Measurements from ENCODE around the gene HABP2.

HABP2 gene

GRCh38 chr10:113520261-113520660 is 32.6 kb upstream of the HABP2 start:
- H3K36me3 ChIP-seq (ENCODE audit: low read length): no peaks in the 10 kb centered on the region
- no peaks in the 10 kb centered on the region for H3K9me2 ChIP-seq (replicated peaks; ENCODE audit: insufficient read depth, low read length)
- TF ChIP-seq CTCF (IDR thresholded peaks at IDR 0.05; ENCODE audit: insufficient read depth, low read length, poor library complexity, severe bottlenecking) (no peak), EZH2phosphoT487 (conservative IDR thresholded peaks at IDR 0.05; ENCODE audit: low read length) (no peak)
- H3K79me2 ChIP-seq (ENCODE audit: insufficient read depth, low read length): no peaks in the 10 kb centered on the region
- no peak overlapping the region for H3K4me2 ChIP-seq (ENCODE audit: low read depth, low read length, poor library complexity, severe bottlenecking)
- no peaks in the 10 kb centered on the region for H3K27me3 ChIP-seq (ENCODE audit: low read length)
- H3K27ac ChIP-seq (ENCODE audit: low read depth, low read length): no peak overlapping the region
- no peak overlapping the region for H2AFZ ChIP-seq (ENCODE audit: low read depth, low read length, severe bottlenecking)
- no peaks in the 10 kb centered on the region for H3F3A ChIP-seq (ENCODE audit: insufficient read depth)
- H4K20me1 ChIP-seq (ENCODE audit: low read depth, low read length): no peaks in the 10 kb centered on the region
- no peak overlapping the region for H3K9ac ChIP-seq (ENCODE audit: low read length)
- H3K4me3 ChIP-seq (ENCODE audit: insufficient read depth, low read length, poor library complexity, severe bottlenecking): no peak overlapping the region
- H3K9me3 ChIP-seq (ENCODE audit: insufficient read depth, low read length): no peaks in the 10 kb centered on the region

- H2AFZ ChIP-seq (ENCODE audit: low read depth, low read length, severe bottlenecking): no peak overlapping the region
- no peaks in the 10 kb centered on the region for H3K27me3 ChIP-seq (ENCODE audit: low read length)
- TF ChIP-seq EZH2phosphoT487 (conservative IDR thresholded peaks at IDR 0.05; ENCODE audit: low read length) (no peak), CTCF (IDR thresholded peaks at IDR 0.05; ENCODE audit: insufficient read depth, low read length, poor library complexity, severe bottlenecking) (peak; percentile 86)
- H3K36me3 ChIP-seq (ENCODE audit: low read length): no peaks in the 10 kb centered on the region
- no peaks in the 10 kb centered on the region for H4K20me1 ChIP-seq (ENCODE audit: low read depth, low read length)
- H3K27ac ChIP-seq (ENCODE audit: low read depth, low read length): no peak overlapping the region
- H3K4me2 ChIP-seq (ENCODE audit: low read depth, low read length, poor library complexity, severe bottlenecking): no peak overlapping the region
- no peaks in the 10 kb centered on the region for H3K9me2 ChIP-seq (replicated peaks; ENCODE audit: insufficient read depth, low read length)
- no peaks in the 10 kb centered on the region for H3K9me3 ChIP-seq (ENCODE audit: insufficient read depth, low read length)
- no peaks in the 10 kb centered on the region for H3F3A ChIP-seq (ENCODE audit: insufficient read depth)
- H3K9ac ChIP-seq (ENCODE audit: low read length): no peak overlapping the region
- no peak overlapping the region for H3K4me3 ChIP-seq (ENCODE audit: insufficient read depth, low read length, poor library complexity, severe bottlenecking)
- no peaks in the 10 kb centered on the region for H3K79me2 ChIP-seq (ENCODE audit: insufficient read depth, low read length)
Observed at GRCh38 chr10:113520690-113521474, 32.0 kb upstream of the HABP2 start.

- Histone ChIP-seq H3K27ac (ENCODE audit: low read depth, low read length) (no peak overlapping the region), H3K4me3 (ENCODE audit: insufficient read depth, low read length, poor library complexity, severe bottlenecking) (no peak overlapping the region), H3K4me2 (ENCODE audit: low read depth, low read length, poor library complexity, severe bottlenecking) (no peak overlapping the region), H2AFZ (ENCODE audit: low read depth, low read length, severe bottlenecking) (no peak overlapping the region), H3K27me3 (ENCODE audit: low read length) (no peaks in the 10 kb centered on the region), H3K36me3 (ENCODE audit: low read length) (no peaks in the 10 kb centered on the region), H3K79me2 (ENCODE audit: insufficient read depth, low read length) (no peaks in the 10 kb centered on the region), H3K9me2 (replicated peaks; ENCODE audit: insufficient read depth, low read length) (no peaks in the 10 kb centered on the region), H3F3A (ENCODE audit: insufficient read depth) (no peaks in the 10 kb centered on the region), H3K9me3 (ENCODE audit: insufficient read depth, low read length) (no peaks in the 10 kb centered on the region), H4K20me1 (ENCODE audit: low read depth, low read length) (no peaks in the 10 kb centered on the region), H3K9ac (ENCODE audit: low read length) (no peak overlapping the region)
- TF ChIP-seq CTCF (IDR thresholded peaks at IDR 0.05; ENCODE audit: insufficient read depth, low read length, poor library complexity, severe bottlenecking) (peak; percentile 19), EZH2phosphoT487 (conservative IDR thresholded peaks at IDR 0.05; ENCODE audit: low read length) (no peak)
Observed at GRCh38 chr10:113521475-113521795, 31.4 kb upstream of the HABP2 start.
